Measurements from ENCODE around the gene OR2B6. TPM values are rescaled to one million over a fixed set of nuclear protein-coding genes. Genes with fewer than 3 reads are reported as not detected.
"Not testable (repeated sequence)": the region's sequence is repeated elsewhere in the genome, so short reads cannot be mapped to it uniquely, and the experiment has no call there.

Gene OR2B6
- total and polyA plus RNA-seq, 2 of the 8 experiments (the other 6 are each of a cell fraction or from before 2014, with no cell fraction given), result 0.26 TPM; not detected in 1

GRCh38 chr6:27940766-27941165 is 16.3 kb upstream of the OR2B6 start:
- Histone ChIP-seq H3K4me3 (ENCODE audit: extremely low read depth in 1 of 4, insufficient read depth in 2 of 4, low read depth in 3 of 4, low read length in 4 of 4) (no peak overlapping the region), H2AFZ (ENCODE audit: low read length) (no peak overlapping the region), H2BK120ac (replicated peaks; ENCODE audit: low read depth, low read length) (no peak overlapping the region), H3K4me2 (ENCODE audit: insufficient read depth in 1 of 2, low read depth in 2 of 2, low read length in 2 of 2) (no peak overlapping the region), H3K27ac (ENCODE audit: low read depth, low read length) (no peak overlapping the region), H3K23me2 (ENCODE audit: low read depth, low read length) (no peaks in the 10 kb centered on the region), H3K9ac (replicated peaks in 1 of 4; ENCODE audit: extremely low read depth in 1 of 4, low read depth in 3 of 4, low read length in 3 of 4) (no peak overlapping the region), H3K9me3 (ENCODE audit: insufficient read depth in 2 of 2, low read depth in 1 of 2, low read length in 1 of 2) (no peaks in the 10 kb centered on the region), H2BK12ac (ENCODE audit: low read depth, low read length) (no peak overlapping the region), H3K14ac (ENCODE audit: insufficient read length) (no peak overlapping the region), H2AK5ac (ENCODE audit: low read depth, low read length) (no peak overlapping the region), H3K4ac (replicated peaks; ENCODE audit: insufficient read length, low read depth, low read length) (no peak overlapping the region), H3K79me1 (ENCODE audit: low read depth, low read length) (no peaks in the 10 kb centered on the region), H3K23ac (ENCODE audit: insufficient read length) (no peak overlapping the region), H3K56ac (replicated peaks; ENCODE audit: insufficient read length, low read depth, low read length) (no peak overlapping the region), H3K27me3 (replicated peaks in 1 of 4; ENCODE audit: control insufficient read depth in 3 of 4, extremely low read depth in 1 of 4, insufficient read depth in 3 of 4, low read length in 3 of 4) (no peaks in the 10 kb centered on the region), H4K91ac (replicated peaks; ENCODE audit: insufficient read length, low read length) (no peak overlapping the region), H3K79me2 (ENCODE audit: control insufficient read depth in 1 of 2, insufficient read depth in 2 of 2, low read length in 2 of 2) (no peaks in the 10 kb centered on the region), H3K36me3 (ENCODE audit: control insufficient read depth in 2 of 4, insufficient read depth in 4 of 4, low read length in 3 of 4) (no peaks in the 10 kb centered on the region), H2BK20ac (ENCODE audit: low read length) (no peak overlapping the region), H2BK15ac (ENCODE audit: low read length) (no peak overlapping the region), H3K4me1 (replicated peaks in 1 of 4; ENCODE audit: control insufficient read depth in 3 of 4, insufficient read depth in 4 of 4, low read length in 3 of 4) (peaks cover 0 to 2% (median 0%) of the 10 kb centered on the region in 4 experiments; a peak in 2 of 7 replicates), H4K8ac (ENCODE audit: extremely low read depth, insufficient read depth, low read length) (no peak overlapping the region), H3K18ac (ENCODE audit: extremely low read depth, low read length) (no peak overlapping the region), H2BK5ac (ENCODE audit: low read depth, low read length) (no peak overlapping the region), H4K5ac (ENCODE audit: insufficient read length, low read depth, low read length) (no peak overlapping the region), H4K20me1 (replicated peaks in 1 of 2; ENCODE audit: control insufficient read depth in 1 of 2, insufficient read depth in 2 of 2, low read length in 2 of 2) (no peaks in the 10 kb centered on the region)
- FAIRE-seq (no peak), DNase-seq (ENCODE audit: low read depth in 1 of 2, low spot score in 2 of 2) (no peak)
- ChIA-PET POLR2A (ENCODE audit: partially characterized antibody) (no interaction called here), CTCF (ENCODE audit: partially characterized antibody) (interaction anchor here (0.7 kb wide), 1 partner anchor 78 kb away, joined by 3 read pairs; no protein-coding TSS in a partner anchor)
- TF ChIP-seq CEBPB (IDR thresholded peaks at IDR 0.05; ENCODE audit: low read depth, low read length), result no peak
- WGBS, 2 experiments (ENCODE audit: extremely low coverage in 1 of 2, insufficient coverage in 1 of 2, insufficient read length in 1 of 2, insufficient replicate concordance in 2 of 2, low coverage in 1 of 2, low lambda C conversion rate in 2 of 2, missing lambda C conversion rate in 1 of 2), result 90% methylated on average over 1 of the region's 1 CpG; no CpG with 5 or more reads in 1 of the 2 experiments

DNA sequence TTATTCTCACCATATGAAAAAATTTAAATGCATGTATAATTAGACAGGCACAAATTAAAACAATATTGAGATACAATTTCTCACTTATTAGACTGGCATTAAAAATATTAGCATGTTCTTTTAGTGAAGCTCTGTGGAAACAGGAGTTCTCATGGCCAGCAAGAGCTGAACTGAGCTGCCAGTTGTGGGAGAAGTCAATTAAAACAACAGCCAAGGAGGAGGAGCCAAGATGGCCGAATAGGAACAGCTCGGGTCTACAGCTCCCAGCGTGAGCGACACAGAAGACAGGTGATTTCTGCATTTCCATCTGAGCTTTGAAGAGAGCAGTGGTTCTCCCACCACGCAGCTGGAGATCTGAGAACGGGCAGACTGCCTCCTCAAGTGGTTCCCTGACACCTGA is 14.0 kb upstream of the OR2B6 start:
- FAIRE-seq; H2BK20ac ChIP-seq (ENCODE audit: low read length); H3K23me2 ChIP-seq (ENCODE audit: low read depth, low read length); H2BK15ac ChIP-seq (ENCODE audit: low read length); H2BK120ac ChIP-seq (replicated peaks; ENCODE audit: low read depth, low read length); DNase-seq (ENCODE audit: low read depth in 1 of 2, low spot score in 2 of 2); H3K27ac ChIP-seq (ENCODE audit: low read depth, low read length); H3K9ac ChIP-seq (replicated peaks in 1 of 4; ENCODE audit: extremely low read depth in 1 of 4, low read depth in 3 of 4, low read length in 3 of 4); H3K14ac ChIP-seq (ENCODE audit: insufficient read length); H3K56ac ChIP-seq (replicated peaks; ENCODE audit: insufficient read length, low read depth, low read length); POLR2A ChIA-PET (ENCODE audit: partially characterized antibody); H4K91ac ChIP-seq (replicated peaks; ENCODE audit: insufficient read length, low read length); H3K4me3 ChIP-seq (ENCODE audit: extremely low read depth in 1 of 4, insufficient read depth in 2 of 4, low read depth in 3 of 4, low read length in 4 of 4); H3K18ac ChIP-seq (ENCODE audit: extremely low read depth, low read length); H3K9me3 ChIP-seq (ENCODE audit: insufficient read depth in 2 of 2, low read depth in 1 of 2, low read length in 1 of 2); H4K5ac ChIP-seq (ENCODE audit: insufficient read length, low read depth, low read length); H3K36me3 ChIP-seq (ENCODE audit: control insufficient read depth in 2 of 4, insufficient read depth in 4 of 4, low read length in 3 of 4); H3K27me3 ChIP-seq (replicated peaks in 1 of 4; ENCODE audit: control insufficient read depth in 3 of 4, extremely low read depth in 1 of 4, insufficient read depth in 3 of 4, low read length in 3 of 4); H3K79me1 ChIP-seq (ENCODE audit: low read depth, low read length); CTCF ChIA-PET (ENCODE audit: partially characterized antibody); H3K4me1 ChIP-seq (replicated peaks in 1 of 4; ENCODE audit: control insufficient read depth in 3 of 4, insufficient read depth in 4 of 4, low read length in 3 of 4); H2BK5ac ChIP-seq (ENCODE audit: low read depth, low read length); H2BK12ac ChIP-seq (ENCODE audit: low read depth, low read length); H3K4ac ChIP-seq (replicated peaks; ENCODE audit: insufficient read length, low read depth, low read length); H3K23ac ChIP-seq (ENCODE audit: insufficient read length); H4K8ac ChIP-seq (ENCODE audit: extremely low read depth, insufficient read depth, low read length); H2AK5ac ChIP-seq (ENCODE audit: low read depth, low read length); H2AFZ ChIP-seq (ENCODE audit: low read length); H4K20me1 ChIP-seq (replicated peaks in 1 of 2; ENCODE audit: control insufficient read depth in 1 of 2, insufficient read depth in 2 of 2, low read length in 2 of 2); H3K79me2 ChIP-seq (ENCODE audit: control insufficient read depth in 1 of 2, insufficient read depth in 2 of 2, low read length in 2 of 2): not testable (repeated sequence)
- 58% methylated on average over 6 of the region's 6 CpGs; no CpG with 5 or more reads in 1 of the 2 experiments for WGBS, 2 experiments (ENCODE audit: extremely low coverage in 1 of 2, insufficient coverage in 1 of 2, insufficient read length in 1 of 2, insufficient replicate concordance in 2 of 2, low coverage in 1 of 2, low lambda C conversion rate in 2 of 2, missing lambda C conversion rate in 1 of 2)
- peak overlapping the region in 1 of 2 experiments; percentile 0; a peak in 1 of 4 replicates for H3K4me2 ChIP-seq (ENCODE audit: insufficient read depth in 1 of 2, low read depth in 2 of 2, low read length in 2 of 2)
